Suprapubic skin (tissue), 4 donors: ENCODE results near the gene PLBD2. TPM values are rescaled to one million over a fixed set of nuclear protein-coding genes. Genes with fewer than 3 reads are reported as not detected.

Experiments used
- DNase-seq, 2 donors: peaks; one replicate each; pipeline ENCODE4 v3.0.0-alpha.2; 2019; ENCODE audit warnings: low spot score in 2 of 2
- H3K27ac ChIP-seq: fragments of 200-600 bp; sonication (generic); one replicate; pipeline ENCODE4 v1.5.1; 2019
- H3K27me3 ChIP-seq: fragments of 200-600 bp; sonication (generic); one replicate; pipeline ENCODE4 v1.5.1; 2019
- H3K36me3 ChIP-seq: fragments of 200-600 bp; sonication (generic); one replicate; pipeline ENCODE4 v1.5.1; 2019
- H3K4me1 ChIP-seq: fragments of 200-600 bp; sonication (generic); one replicate; pipeline ENCODE4 v1.5.1; 2019
- H3K4me3 ChIP-seq: fragments of 200-600 bp; sonication (generic); one replicate; pipeline ENCODE4 v1.5.1; 2019; ENCODE audit warnings: mild to moderate bottlenecking
- H3K9me3 ChIP-seq: fragments of 200-600 bp; sonication (generic); one replicate; pipeline ENCODE4 v1.5.1; 2019
- EP300 ChIP-seq: sonication (generic); formaldehyde crosslinking; IDR thresholded peaks from one replicate; pipeline ENCODE4 v1.6.1; 2017; ENCODE audit warnings: antibody characterized with exemption
- POLR2A ChIP-seq, 2 donors: fragments of 450-650 bp; IDR thresholded peaks; one replicate each; pipeline ENCODE4 v1.6.1; 2017; ENCODE audit warnings: antibody characterized with exemption in 2 of 2, mild to moderate bottlenecking in 2 of 2, moderate library complexity in 2 of 2
- POLR2AphosphoS5 ChIP-seq, 3 donors: sonication (generic); formaldehyde crosslinking; IDR thresholded peaks; one replicate each; pipeline ENCODE4 v1.6.1; 2017; ENCODE audit warnings: antibody characterized with exemption in 3 of 3
- WGBS: methylation state at CpG from one replicate; pipeline ENCODE4 v1.1.5; 2018; 5-methylcytosine and 5-hydroxymethylcytosine counted together
- total RNA-seq, 4 donors: library from RNA; depleted of rRNA; stranded (reverse); fragments of >200 nt; gene quantifications; one replicate each; pipeline ENCODE4 v1.1.0, GENCODE V29; 2016
- TF ChIP-seq, protein P1 (sequence below), 2 donors: fragments of 200-600 bp in 1 of 2; fragments of 450-650 bp in 1 of 2; sonication (generic) in 1 of 2; IDR thresholded peaks; one replicate each; pipeline ENCODE4 v1.5.1; 2016 to 2019; ENCODE audit warnings: antibody characterized with exemption in 2 of 2, mild to moderate bottlenecking in 1 of 2, moderate library complexity in 1 of 2

PLBD2 gene
- total RNA-seq, 4 donors from 2014 or later, result 22.2 to 29.2 (median 27.3) TPM

DNA sequence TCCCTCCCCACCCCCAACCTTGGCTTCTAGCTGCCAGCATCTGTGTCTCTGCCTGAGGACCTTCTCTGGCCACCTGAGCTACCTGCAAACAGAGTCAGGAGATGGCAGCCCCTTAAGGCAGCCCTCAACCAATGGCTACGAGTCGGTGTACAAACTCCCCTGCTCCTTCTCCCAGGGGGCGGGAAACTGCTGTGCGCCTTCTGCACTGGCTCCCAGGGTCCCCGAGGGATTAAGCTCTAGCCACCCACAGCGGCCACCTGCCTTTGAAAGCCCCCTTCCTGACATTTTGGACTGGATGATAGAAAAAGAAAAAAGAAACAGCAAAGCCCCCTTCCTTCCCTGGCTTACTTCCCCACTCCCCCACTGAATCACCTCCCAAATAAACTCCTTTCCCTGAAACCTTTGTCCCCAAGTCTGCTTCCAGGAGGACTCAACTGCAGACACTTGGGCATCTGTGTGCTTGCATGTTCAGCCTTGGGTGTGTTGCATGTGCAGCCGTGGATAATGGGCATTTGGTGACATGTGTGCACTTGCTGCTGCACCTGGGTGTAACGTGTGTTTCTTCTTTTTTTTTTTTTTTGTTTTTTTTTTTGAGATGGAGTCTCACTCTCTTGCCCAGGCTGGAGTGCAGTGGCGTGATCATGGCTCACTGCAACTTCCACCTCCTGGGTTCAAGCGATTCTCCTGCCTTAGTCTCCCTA lies 39.3 kb downstream of the PLBD2 start:
- Histone ChIP-seq H3K4me3 (no peak overlapping the region), H3K27me3 (peaks cover 23% of the 10 kb centered on the region), H3K9me3 (no peaks in the 10 kb centered on the region), H3K4me1 (no peaks in the 10 kb centered on the region), H3K36me3 (no peaks in the 10 kb centered on the region), H3K27ac (no peak overlapping the region)
- no peak for DNase-seq
- 43% methylated on average over 7 of the region's 10 CpGs for WGBS
- TF ChIP-seq POLR2AphosphoS5 (IDR thresholded peaks at IDR 0.05) (no peak), POLR2A (IDR thresholded peaks at IDR 0.05) (no peak), EP300 (no peak)
- TF ChIP-seq, protein P1, sequence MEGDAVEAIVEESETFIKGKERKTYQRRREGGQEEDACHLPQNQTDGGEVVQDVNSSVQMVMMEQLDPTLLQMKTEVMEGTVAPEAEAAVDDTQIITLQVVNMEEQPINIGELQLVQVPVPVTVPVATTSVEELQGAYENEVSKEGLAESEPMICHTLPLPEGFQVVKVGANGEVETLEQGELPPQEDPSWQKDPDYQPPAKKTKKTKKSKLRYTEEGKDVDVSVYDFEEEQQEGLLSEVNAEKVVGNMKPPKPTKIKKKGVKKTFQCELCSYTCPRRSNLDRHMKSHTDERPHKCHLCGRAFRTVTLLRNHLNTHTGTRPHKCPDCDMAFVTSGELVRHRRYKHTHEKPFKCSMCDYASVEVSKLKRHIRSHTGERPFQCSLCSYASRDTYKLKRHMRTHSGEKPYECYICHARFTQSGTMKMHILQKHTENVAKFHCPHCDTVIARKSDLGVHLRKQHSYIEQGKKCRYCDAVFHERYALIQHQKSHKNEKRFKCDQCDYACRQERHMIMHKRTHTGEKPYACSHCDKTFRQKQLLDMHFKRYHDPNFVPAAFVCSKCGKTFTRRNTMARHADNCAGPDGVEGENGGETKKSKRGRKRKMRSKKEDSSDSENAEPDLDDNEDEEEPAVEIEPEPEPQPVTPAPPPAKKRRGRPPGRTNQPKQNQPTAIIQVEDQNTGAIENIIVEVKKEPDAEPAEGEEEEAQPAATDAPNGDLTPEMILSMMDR (IDR thresholded peaks at IDR 0.05), result no peak

DNA sequence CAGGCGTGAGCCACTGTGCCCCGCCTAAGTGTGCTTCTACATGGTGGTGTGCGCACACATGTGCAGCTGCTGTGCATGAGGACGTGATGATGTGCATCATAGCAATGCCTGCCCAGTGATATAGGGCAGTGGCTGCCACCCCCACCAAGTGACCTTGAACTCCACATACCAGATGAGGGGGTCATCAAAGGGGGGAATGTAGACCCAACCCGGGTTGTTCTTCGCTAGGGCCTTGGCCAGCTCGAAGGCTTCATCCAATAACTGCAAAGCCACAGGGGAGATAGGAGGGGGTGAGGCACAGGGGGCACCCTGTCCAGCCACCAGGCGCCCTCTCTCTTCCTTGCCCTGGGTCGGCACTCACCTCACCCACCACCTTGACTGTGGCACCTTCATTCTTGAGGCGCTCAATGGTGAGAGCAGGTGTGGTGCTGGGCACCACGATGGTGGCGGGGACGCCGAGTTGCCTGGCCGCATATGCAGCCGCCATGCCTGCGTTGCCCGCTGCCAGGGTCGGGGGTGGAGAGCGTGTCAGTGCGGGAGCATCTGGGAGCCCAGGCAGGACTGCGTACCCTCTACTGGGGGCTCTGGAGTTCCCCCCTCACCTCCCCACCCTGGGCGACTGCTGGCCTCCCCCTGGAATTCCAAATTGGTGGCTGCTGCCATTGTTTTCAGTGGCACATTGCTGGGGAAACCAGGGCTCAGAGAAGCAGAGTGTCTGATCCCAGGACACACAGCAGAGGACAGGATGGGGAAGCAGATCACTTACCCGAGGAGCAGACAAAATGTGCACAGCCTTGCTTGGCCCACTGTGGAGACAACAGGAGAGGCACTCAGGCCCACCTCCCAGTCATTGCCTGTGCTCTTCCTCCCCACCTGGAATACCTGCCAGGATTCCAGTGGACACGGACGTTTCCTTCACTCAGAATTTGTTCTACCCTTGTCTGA lies 40.2 kb downstream of the PLBD2 start:
- no peak for TF ChIP-seq POLR2AphosphoS5 (IDR thresholded peaks at IDR 0.05)
- no peak for TF ChIP-seq POLR2A (IDR thresholded peaks at IDR 0.05)
- TF ChIP-seq, protein P1 (IDR thresholded peaks at IDR 0.05), result no peak
- TF ChIP-seq EP300, result no peak
- no peak overlapping the region for H3K4me3 ChIP-seq
- no peaks in the 10 kb centered on the region for H3K4me1 ChIP-seq
- WGBS, result 81% methylated on average over 14 of the region's 26 CpGs
- DNase-seq, result no peak
- H3K36me3 ChIP-seq, result no peaks in the 10 kb centered on the region
- H3K27ac ChIP-seq, result no peak overlapping the region
- H3K27me3 ChIP-seq, result peaks cover 23% of the 10 kb centered on the region
- H3K9me3 ChIP-seq, result no peaks in the 10 kb centered on the region

DNA sequence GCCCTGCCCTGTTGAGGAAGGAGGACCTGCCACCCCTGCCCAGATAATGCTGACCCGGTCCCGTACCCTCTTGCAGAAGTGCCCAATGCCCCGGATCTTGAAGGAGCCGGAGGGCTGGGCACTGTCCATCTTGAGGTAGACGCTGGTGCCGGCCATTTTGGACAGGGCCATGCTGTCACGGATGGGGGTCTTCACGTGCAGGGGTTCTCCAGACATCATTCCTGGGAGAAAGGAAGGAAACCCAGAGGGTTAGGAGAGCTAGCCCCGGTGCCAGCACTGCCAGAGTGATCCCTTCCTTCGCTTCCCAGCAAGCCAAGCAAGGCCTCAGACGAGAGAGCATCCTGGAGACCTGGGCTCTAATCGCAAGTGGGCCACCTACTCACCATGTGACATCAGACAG lies 41.1 kb downstream of the PLBD2 start:
- Histone ChIP-seq H3K4me1 (peaks cover 6% of the 10 kb centered on the region), H3K27me3 (peaks cover 23% of the 10 kb centered on the region), H3K36me3 (no peaks in the 10 kb centered on the region), H3K9me3 (no peaks in the 10 kb centered on the region), H3K27ac (no peak overlapping the region), H3K4me3 (no peak overlapping the region)
- 97% methylated on average over 7 of the region's 12 CpGs for WGBS
- no peak for DNase-seq
- no peak for TF ChIP-seq EP300
- no peak for TF ChIP-seq POLR2A (IDR thresholded peaks at IDR 0.05)
- TF ChIP-seq, protein P1 (IDR thresholded peaks at IDR 0.05), result no peak
- TF ChIP-seq POLR2AphosphoS5 (IDR thresholded peaks at IDR 0.05), result no peak

DNA sequence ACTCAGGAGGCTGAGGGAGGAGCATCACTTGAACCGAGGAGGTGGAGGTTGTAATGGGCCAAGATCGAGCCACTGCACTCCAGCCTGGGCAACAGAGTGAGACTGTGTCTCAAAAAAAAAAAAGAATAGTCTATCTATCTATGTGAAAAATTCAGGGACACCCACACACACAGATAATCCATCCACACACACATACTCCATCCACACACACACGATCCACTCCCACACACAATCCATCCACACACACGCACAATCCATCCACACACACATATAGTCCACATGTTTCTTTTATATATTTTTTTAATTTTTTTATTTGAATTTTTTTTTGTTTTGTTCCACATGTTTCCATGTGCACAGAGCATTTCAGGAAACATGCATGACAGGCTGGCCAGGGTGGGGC lies 42.0 kb downstream of the PLBD2 start:
- TF ChIP-seq EP300 (no peak), POLR2AphosphoS5 (IDR thresholded peaks at IDR 0.05) (no peak), POLR2A (IDR thresholded peaks at IDR 0.05) (no peak)
- TF ChIP-seq, protein P1 (IDR thresholded peaks at IDR 0.05), result no peak
- no peak for DNase-seq
- peaks cover 23% of the 10 kb centered on the region for H3K27me3 ChIP-seq
- no peak overlapping the region for H3K4me3 ChIP-seq
- no peaks in the 10 kb centered on the region for H3K36me3 ChIP-seq
- peaks cover 6% of the 10 kb centered on the region for H3K4me1 ChIP-seq
- no peak overlapping the region for H3K27ac ChIP-seq
- H3K9me3 ChIP-seq, result no peaks in the 10 kb centered on the region
- WGBS, result 73% methylated on average over 4 of the region's 4 CpGs
